ENCODE results near the gene CAMTA1. TPM values are rescaled to one million over a fixed set of nuclear protein-coding genes. Genes with fewer than 3 reads are reported as not detected.
A peak's percentile ranks its signal among the peaks of the same experiment; 100 is the strongest.
"Not testable (repeated sequence)": the region's sequence is repeated elsewhere in the genome, so short reads cannot be mapped to it uniquely, and the experiment has no call there.

Gene CAMTA1
- total RNA-seq, 2 experiments from 2014 or later = 45.5 to 45.6 TPM

DNA sequence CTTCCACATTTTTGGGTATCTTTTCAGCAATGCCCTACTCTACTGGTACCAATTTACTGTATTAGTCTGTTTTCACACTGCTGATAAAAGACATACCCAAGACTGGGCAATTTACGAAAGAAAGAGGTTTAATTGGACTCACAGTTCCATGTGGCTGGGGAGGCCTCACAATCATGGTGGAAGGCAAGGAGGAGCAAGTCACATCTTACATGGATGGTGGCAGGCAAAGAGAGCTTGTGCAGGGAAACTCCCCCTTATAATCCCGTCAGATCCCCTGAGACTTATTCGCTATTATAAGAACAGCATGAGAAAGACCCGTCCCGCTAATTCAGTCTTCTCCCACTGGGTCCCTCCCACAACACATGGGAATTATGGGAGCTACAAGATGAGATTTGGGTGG, 136.3 kb downstream of the CAMTA1 start:
- H3K27ac Mint-ChIP-seq; H3K9me3 Mint-ChIP-seq; H3K36me3 Mint-ChIP-seq; H3K4me1 Mint-ChIP-seq; ATAC-seq (ENCODE audit: low read depth); H3K4me3 Mint-ChIP-seq; H3K27me3 Mint-ChIP-seq; DNase-seq; POLR2A ChIA-PET: not testable (repeated sequence)

DNA sequence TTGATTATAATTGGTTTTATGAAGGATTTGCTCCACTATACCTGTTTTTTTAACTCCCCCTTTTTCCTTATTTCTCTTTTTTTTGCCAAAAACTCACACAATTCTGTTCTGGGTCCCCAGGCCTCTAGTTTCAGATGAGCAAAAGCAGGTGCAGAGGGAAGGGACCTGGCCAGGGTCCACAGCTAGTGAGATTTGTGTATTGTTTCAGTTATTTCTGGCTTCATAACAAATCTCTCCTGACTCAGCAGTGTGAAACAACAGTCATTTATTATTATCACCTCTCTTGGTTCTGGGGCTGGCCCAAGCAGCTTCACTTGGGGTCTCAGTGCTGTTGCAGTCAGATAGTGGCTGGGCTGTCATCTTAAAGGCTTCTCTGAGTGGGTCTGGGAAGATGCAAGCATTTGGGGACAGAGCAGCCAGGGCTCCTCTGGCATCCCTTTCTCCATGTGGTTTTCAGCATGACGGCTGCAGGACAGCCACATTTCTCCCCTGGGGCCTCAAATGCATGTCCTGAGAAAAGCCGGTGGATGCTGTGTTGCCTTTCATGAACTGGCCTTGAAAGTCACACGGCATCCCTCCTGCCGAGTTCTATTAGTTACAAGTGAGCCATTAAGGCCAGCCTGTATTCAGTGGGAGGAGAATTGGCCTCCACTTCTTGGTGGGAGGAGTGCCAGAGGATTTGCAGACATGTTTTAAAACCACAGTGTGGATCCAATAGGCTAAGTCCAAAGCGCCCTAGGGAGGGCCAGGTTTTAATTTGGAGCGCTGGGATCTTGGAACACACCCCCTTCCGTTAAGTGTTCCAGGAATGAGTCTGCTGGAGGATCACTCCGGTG, 137.1 kb downstream of the CAMTA1 start:
- ATAC-seq (ENCODE audit: low read depth) (no peak), DNase-seq (no peak)
- POLR2A ChIA-PET = no interaction called here
- Mint-ChIP-seq H3K4me3 (no peak overlapping the region), H3K36me3 (no peaks in the 10 kb centered on the region), H3K4me1 (peaks cover 2% of the 10 kb centered on the region), H3K27ac (no peak overlapping the region), H3K27me3 (peaks cover 6% of the 10 kb centered on the region), H3K9me3 (peaks cover 1% of the 10 kb centered on the region)

GRCh38 chr1:6923012-6923411, 137.8 kb downstream of the CAMTA1 start:
- Mint-ChIP-seq H3K4me3 (no peak overlapping the region), H3K27ac (no peak overlapping the region), H3K9me3 (peaks cover 1% of the 10 kb centered on the region), H3K36me3 (no peaks in the 10 kb centered on the region), H3K27me3 (peaks cover 6% of the 10 kb centered on the region), H3K4me1 (no peaks in the 10 kb centered on the region)
- POLR2A ChIA-PET = no interaction called here
- ATAC-seq (ENCODE audit: low read depth) = no peak
- no peak for DNase-seq

DNA sequence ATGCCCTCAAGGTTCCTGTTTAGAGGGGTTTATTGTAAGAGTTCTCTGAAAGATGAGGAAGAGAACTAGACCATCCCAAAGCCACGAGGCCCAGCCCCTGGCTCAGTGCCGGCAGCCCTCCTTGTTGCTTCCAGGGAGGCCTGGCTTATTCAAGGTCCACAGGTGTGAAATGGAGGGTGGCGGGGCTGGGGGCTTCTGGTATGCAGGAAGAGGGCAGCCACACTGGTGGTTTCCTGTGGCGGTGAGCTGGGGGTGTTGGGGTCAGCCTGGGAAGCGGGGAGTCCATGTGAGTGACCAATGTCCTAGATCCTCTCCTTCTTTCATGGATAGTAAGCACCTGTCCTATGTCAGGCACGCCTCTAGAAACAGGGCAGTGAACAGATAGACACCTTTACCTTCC, 138.2 kb downstream of the CAMTA1 start:
- no peak for DNase-seq
- no peak overlapping the region for H3K4me3 Mint-ChIP-seq
- no peaks in the 10 kb centered on the region for H3K36me3 Mint-ChIP-seq
- peaks cover 6% of the 10 kb centered on the region for H3K27me3 Mint-ChIP-seq
- peaks cover 1% of the 10 kb centered on the region for H3K9me3 Mint-ChIP-seq
- POLR2A ChIA-PET = no interaction called here
- H3K27ac Mint-ChIP-seq = no peak overlapping the region
- no peak for ATAC-seq (ENCODE audit: low read depth)
- H3K4me1 Mint-ChIP-seq = no peaks in the 10 kb centered on the region

- peaks cover 8% of the 10 kb centered on the region for H3K27me3 Mint-ChIP-seq
- DNase-seq (no peak), ATAC-seq (ENCODE audit: low read depth) (no peak)
- H3K27ac Mint-ChIP-seq = no peak overlapping the region
- H3K9me3 Mint-ChIP-seq = peaks cover 1% of the 10 kb centered on the region
- POLR2A ChIA-PET = no interaction called here
- H3K4me3 Mint-ChIP-seq = no peak overlapping the region
- no peaks in the 10 kb centered on the region for H3K36me3 Mint-ChIP-seq
- no peaks in the 10 kb centered on the region for H3K4me1 Mint-ChIP-seq
These were observed 139.0 kb downstream of the CAMTA1 start for GRCh38 chr1:6923955-6924881.

DNA sequence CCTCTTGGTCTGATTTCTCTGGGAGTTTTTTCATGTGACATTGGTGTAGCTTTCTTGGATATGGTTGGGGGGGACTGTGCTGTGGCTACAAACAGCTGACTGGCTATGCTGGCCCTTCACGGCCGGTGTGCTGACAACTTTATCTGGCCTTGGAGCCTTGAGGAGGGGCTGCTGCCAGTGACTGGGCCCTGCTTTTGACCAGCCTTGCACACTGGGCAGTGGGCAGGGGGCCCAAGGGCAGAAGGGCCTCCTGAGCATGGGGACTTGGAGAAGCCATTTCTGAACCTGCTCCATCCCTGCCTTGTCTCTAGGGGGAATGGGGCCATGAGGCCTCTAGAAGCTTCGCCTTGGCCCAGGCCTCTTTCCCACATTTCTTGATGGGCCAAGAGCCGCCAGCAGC, 139.6 kb downstream of the CAMTA1 start:
- Mint-ChIP-seq H3K36me3 (no peaks in the 10 kb centered on the region), H3K27ac (no peak overlapping the region), H3K4me1 (no peaks in the 10 kb centered on the region), H3K9me3 (peaks cover 1% of the 10 kb centered on the region), H3K4me3 (no peak overlapping the region), H3K27me3 (peaks cover 8% of the 10 kb centered on the region)
- no peak for ATAC-seq (ENCODE audit: low read depth)
- DNase-seq = peak; percentile 16
- POLR2A ChIA-PET = no interaction called here

- POLR2A ChIA-PET = no interaction called here
- ATAC-seq (ENCODE audit: low read depth) = no peak
- no peaks in the 10 kb centered on the region for H3K36me3 Mint-ChIP-seq
These were observed 142.4 kb downstream of the CAMTA1 start for GRCh38 chr1:6927626-6928025.

DNA sequence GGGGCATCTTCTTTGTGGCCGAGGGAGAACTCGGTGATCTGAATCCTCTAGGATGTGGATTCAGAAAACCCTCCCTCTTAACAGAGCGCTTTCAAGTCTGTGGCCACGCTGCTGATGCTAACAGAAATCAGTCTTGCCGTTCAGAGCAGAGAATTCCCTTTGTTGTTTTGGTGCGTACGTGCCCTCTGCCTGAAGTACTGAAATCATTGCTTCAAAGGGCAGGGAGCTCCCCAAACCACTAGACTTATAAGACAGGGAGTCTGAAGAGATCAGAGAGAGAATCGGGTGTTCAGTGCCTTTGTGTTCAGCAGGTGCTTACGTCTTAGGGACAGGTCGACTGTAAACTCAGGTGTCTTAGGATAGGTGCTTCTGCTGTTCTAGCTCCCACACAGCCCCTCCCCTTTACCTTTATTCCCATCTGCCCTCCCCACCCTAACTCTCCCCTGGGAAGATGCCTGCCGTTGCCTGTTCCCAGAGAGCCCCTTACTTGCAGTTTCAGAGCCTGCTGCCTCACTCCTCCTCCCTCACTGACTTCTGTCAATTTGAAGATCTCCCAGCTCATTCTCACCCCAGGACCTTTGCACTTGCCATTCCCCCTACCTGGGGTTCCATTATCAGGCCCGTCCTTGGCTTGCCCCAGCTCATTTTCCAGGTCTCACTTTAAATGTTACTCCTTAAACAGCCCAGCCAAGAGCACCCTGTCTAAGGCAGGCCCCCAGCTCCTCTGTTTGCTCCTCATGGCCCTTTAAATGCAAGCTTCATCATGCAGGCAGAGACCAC, 143.0 kb downstream of the CAMTA1 start:
- H3K36me3 Mint-ChIP-seq = no peaks in the 10 kb centered on the region
- ATAC-seq (ENCODE audit: low read depth) = no peak
- POLR2A ChIA-PET = no interaction called here
- no peak overlapping the region for H3K27ac Mint-ChIP-seq
- no peaks in the 10 kb centered on the region for H3K9me3 Mint-ChIP-seq
- H3K4me3 Mint-ChIP-seq = no peak overlapping the region
- H3K4me1 Mint-ChIP-seq = no peaks in the 10 kb centered on the region
- no peak for DNase-seq
- peaks cover 8% of the 10 kb centered on the region for H3K27me3 Mint-ChIP-seq

More at GRCh38 chr1:6927626-6928025, 142.4 kb downstream of the CAMTA1 start:
- DNase-seq = no peak
- Mint-ChIP-seq H3K27me3 (peaks cover 5% of the 10 kb centered on the region), H3K4me3 (no peak overlapping the region), H3K9me3 (no peaks in the 10 kb centered on the region), H3K4me1 (no peaks in the 10 kb centered on the region), H3K27ac (no peak overlapping the region)

DNA sequence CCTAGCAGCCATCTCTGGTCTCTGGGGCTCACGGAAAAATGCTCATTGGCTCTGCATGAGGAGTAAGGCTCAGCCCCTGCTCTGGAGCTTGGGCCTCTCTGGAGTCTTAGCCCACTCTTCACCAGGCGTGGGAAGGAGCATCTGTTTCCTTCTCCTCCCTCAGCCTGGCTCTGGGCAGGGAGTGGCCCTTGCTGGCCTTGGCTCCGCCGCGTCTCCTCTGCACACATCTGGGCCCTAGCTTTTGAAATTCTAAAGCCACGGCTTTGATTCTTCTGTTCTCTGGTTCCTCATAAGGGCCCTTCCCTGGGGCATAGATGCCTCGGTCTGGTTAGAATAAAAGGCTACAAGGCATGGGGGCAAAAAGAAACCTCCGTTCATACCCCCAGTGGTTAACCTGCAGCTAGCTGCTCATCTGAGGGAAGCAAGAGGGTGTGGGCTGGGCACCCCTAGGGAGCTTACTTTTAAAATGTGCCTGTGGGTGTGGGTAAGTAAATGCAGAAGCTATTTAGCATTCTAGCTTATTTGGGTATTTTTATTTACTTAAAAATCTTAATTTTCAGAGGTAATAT, 145.6 kb downstream of the CAMTA1 start:
- Mint-ChIP-seq H3K27ac (no peak overlapping the region), H3K36me3 (no peaks in the 10 kb centered on the region), H3K4me3 (no peak overlapping the region), H3K27me3 (peaks cover 15% of the 10 kb centered on the region), H3K4me1 (no peaks in the 10 kb centered on the region), H3K9me3 (no peaks in the 10 kb centered on the region)
- DNase-seq (no peak), ATAC-seq (ENCODE audit: low read depth) (no peak)
- POLR2A ChIA-PET = no interaction called here

DNA sequence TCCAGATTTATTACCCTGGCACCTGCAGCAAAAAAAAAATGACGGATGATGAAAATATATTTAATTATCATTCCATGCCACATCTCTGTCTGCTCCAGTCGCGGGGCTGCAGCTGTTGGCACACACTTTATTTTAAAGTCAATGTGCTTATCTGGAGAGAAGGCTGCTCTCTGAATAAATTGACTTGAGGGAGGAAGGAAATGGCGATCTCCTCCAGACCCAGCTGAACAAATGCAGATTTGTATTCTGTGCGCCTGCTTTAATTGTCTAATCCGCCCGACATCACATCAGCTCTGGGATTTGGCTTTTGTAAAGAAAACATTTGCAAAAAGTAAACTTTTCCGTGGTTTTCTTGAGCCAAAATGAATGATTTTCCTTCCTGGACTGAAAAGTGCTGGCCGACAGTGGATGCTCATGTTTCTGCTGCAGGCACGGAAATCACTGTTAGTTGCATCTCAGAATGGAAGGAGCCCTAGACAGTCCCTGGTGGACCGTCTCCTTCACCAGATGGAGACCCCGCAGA, 150.2 kb downstream of the CAMTA1 start:
- Mint-ChIP-seq H3K4me3 (no peak overlapping the region), H3K9me3 (no peaks in the 10 kb centered on the region), H3K27ac (no peak overlapping the region), H3K36me3 (no peaks in the 10 kb centered on the region), H3K4me1 (no peaks in the 10 kb centered on the region), H3K27me3 (peaks cover 10% of the 10 kb centered on the region)
- DNase-seq = no peak
- POLR2A ChIA-PET = no interaction called here
- ATAC-seq (ENCODE audit: low read depth) = no peak

DNA sequence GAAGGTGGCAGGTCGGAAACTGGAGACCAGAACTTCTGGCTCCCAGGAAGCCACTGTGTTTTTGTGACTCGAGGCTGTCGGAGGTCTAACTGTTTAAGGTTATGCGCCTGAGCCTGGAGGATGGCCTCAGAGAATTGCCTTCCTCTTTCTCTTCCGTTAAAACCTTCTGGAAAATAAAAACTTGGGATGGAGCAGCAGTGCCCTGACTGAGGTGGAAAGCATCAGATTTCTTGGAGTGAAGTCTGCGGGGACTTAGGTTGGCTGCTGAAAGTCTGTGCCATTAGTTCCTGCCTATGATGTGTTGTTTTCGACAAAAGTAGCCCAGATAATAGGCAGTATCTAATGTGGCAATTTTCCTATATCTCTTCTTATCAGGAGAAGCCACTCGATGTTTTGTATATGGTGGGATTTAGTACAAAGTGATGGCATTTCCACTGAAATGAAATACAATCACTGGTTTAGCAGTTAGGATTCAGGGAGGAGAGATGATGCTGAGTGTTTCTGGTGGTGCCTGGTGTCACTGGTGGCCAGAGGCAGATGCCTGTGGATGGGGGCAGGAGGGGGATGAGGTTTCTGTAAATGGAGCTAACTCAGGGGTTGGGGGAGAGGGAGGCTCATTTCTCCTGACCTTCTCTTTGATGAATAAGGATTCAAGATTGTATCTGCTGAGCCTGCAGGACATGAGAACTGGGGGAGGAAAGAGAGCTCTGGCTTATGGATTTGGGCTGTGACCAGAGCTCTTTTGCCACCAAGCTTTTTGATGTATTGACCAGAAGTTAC, 150.8 kb downstream of the CAMTA1 start:
- H3K27ac Mint-ChIP-seq = no peak overlapping the region
- H3K4me3 Mint-ChIP-seq = no peak overlapping the region
- no peaks in the 10 kb centered on the region for H3K36me3 Mint-ChIP-seq
- POLR2A ChIA-PET = no interaction called here
- peaks cover 10% of the 10 kb centered on the region for H3K27me3 Mint-ChIP-seq
- H3K9me3 Mint-ChIP-seq = no peaks in the 10 kb centered on the region
- no peaks in the 10 kb centered on the region for H3K4me1 Mint-ChIP-seq
- no peak for DNase-seq
- no peak for ATAC-seq (ENCODE audit: low read depth)

DNA sequence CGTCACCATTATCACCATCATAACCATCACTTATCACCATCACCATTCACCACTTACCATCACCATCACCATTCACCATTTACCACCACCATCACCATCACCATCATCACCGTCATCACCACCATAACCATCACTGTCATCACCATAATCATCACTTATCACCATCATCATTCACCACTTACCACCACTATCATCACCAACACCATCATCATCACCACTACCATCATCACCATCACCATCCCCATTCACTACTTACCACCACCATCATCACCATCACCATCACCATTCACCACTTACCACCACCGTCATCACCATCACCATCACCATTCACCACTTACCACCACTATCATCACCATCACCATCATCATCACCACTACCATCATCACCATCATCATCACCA, 151.8 kb downstream of the CAMTA1 start:
- no peak for ATAC-seq (ENCODE audit: low read depth)

More for the DNA sequence above, 151.8 kb downstream of the CAMTA1 start:
- H3K27ac Mint-ChIP-seq = no peak overlapping the region
- no peaks in the 10 kb centered on the region for H3K36me3 Mint-ChIP-seq
- H3K9me3 Mint-ChIP-seq = no peaks in the 10 kb centered on the region
- H3K4me3 Mint-ChIP-seq = no peak overlapping the region
- POLR2A ChIA-PET = no interaction called here
- H3K27me3 Mint-ChIP-seq = peaks cover 10% of the 10 kb centered on the region
- H3K4me1 Mint-ChIP-seq = no peaks in the 10 kb centered on the region
- DNase-seq = no peak
